ENCODE data around the gene TMEM125.

TMEM125 gene

GRCh38 chr1:43237121-43237520 lies 32.7 kb upstream of the TMEM125 start:
- H3K9me3 ChIP-seq (ENCODE audit: severe bottlenecking), result no peaks in the 10 kb centered on the region
- TF ChIP-seq CTCF (IDR thresholded peaks at IDR 0.05; ENCODE audit: poor library complexity, severe bottlenecking), result no peak
- no peaks in the 10 kb centered on the region for H3K36me3 ChIP-seq (ENCODE audit: low read depth)
- ATAC-seq (ENCODE audit: low read depth) (no peak), DNase-seq (ENCODE audit: low spot score) (no peak)
- H3K27ac ChIP-seq (ENCODE audit: poor library complexity, severe bottlenecking), result no peak overlapping the region
- no peaks in the 10 kb centered on the region for H3K27me3 ChIP-seq (ENCODE audit: insufficient read depth, poor library complexity, severe bottlenecking)
- no peak overlapping the region for H3K4me3 ChIP-seq (ENCODE audit: severe bottlenecking)
- peaks cover 5% of the 10 kb centered on the region for H3K4me1 ChIP-seq (ENCODE audit: insufficient read depth, poor library complexity, severe bottlenecking)

- TF ChIP-seq CTCF (IDR thresholded peaks at IDR 0.05; ENCODE audit: poor library complexity, severe bottlenecking), result peak; percentile 46
- Histone ChIP-seq H3K4me1 (ENCODE audit: insufficient read depth, poor library complexity, severe bottlenecking) (no peaks in the 10 kb centered on the region), H3K27ac (ENCODE audit: poor library complexity, severe bottlenecking) (no peak overlapping the region), H3K9me3 (ENCODE audit: severe bottlenecking) (no peaks in the 10 kb centered on the region), H3K36me3 (ENCODE audit: low read depth) (no peaks in the 10 kb centered on the region), H3K4me3 (ENCODE audit: severe bottlenecking) (no peak overlapping the region), H3K27me3 (ENCODE audit: insufficient read depth, poor library complexity, severe bottlenecking) (no peaks in the 10 kb centered on the region)
- ATAC-seq (ENCODE audit: low read depth) (peak; percentile 59), DNase-seq (ENCODE audit: low spot score) (no peak)
Measured at GRCh38 chr1:43238085-43238484, 31.7 kb upstream of the TMEM125 start.

- no peak for TF ChIP-seq CTCF (IDR thresholded peaks at IDR 0.05; ENCODE audit: poor library complexity, severe bottlenecking)
- Histone ChIP-seq H3K4me1 (ENCODE audit: insufficient read depth, poor library complexity, severe bottlenecking) (no peaks in the 10 kb centered on the region), H3K36me3 (ENCODE audit: low read depth) (no peaks in the 10 kb centered on the region), H3K27me3 (ENCODE audit: insufficient read depth, poor library complexity, severe bottlenecking) (no peaks in the 10 kb centered on the region), H3K4me3 (ENCODE audit: severe bottlenecking) (no peak overlapping the region), H3K27ac (ENCODE audit: poor library complexity, severe bottlenecking) (no peak overlapping the region), H3K9me3 (ENCODE audit: severe bottlenecking) (no peaks in the 10 kb centered on the region)
- ATAC-seq (ENCODE audit: low read depth) (no peak), DNase-seq (ENCODE audit: low spot score) (no peak)
Measured at GRCh38 chr1:43238991-43239469, 30.8 kb upstream of the TMEM125 start.

GRCh38 chr1:43239484-43239883 lies 30.3 kb upstream of the TMEM125 start:
- Histone ChIP-seq H3K9me3 (ENCODE audit: severe bottlenecking) (no peaks in the 10 kb centered on the region), H3K4me3 (ENCODE audit: severe bottlenecking) (no peak overlapping the region), H3K27ac (ENCODE audit: poor library complexity, severe bottlenecking) (no peak overlapping the region), H3K36me3 (ENCODE audit: low read depth) (no peaks in the 10 kb centered on the region), H3K4me1 (ENCODE audit: insufficient read depth, poor library complexity, severe bottlenecking) (no peaks in the 10 kb centered on the region), H3K27me3 (ENCODE audit: insufficient read depth, poor library complexity, severe bottlenecking) (no peaks in the 10 kb centered on the region)
- TF ChIP-seq CTCF (IDR thresholded peaks at IDR 0.05; ENCODE audit: poor library complexity, severe bottlenecking), result no peak
- ATAC-seq (ENCODE audit: low read depth), result no peak
- DNase-seq (ENCODE audit: low spot score), result no peak

- H3K9me3 ChIP-seq (ENCODE audit: severe bottlenecking), result no peaks in the 10 kb centered on the region
- ATAC-seq (ENCODE audit: low read depth) (peak; percentile 91), DNase-seq (ENCODE audit: low spot score) (no peak)
- H3K36me3 ChIP-seq (ENCODE audit: low read depth), result no peaks in the 10 kb centered on the region
- no peak for TF ChIP-seq CTCF (IDR thresholded peaks at IDR 0.05; ENCODE audit: poor library complexity, severe bottlenecking)
- no peaks in the 10 kb centered on the region for H3K4me1 ChIP-seq (ENCODE audit: insufficient read depth, poor library complexity, severe bottlenecking)
- peak overlapping the region; percentile 5 for H3K27ac ChIP-seq (ENCODE audit: poor library complexity, severe bottlenecking)
- no peak overlapping the region for H3K4me3 ChIP-seq (ENCODE audit: severe bottlenecking)
- H3K27me3 ChIP-seq (ENCODE audit: insufficient read depth, poor library complexity, severe bottlenecking), result no peaks in the 10 kb centered on the region
Measured at GRCh38 chr1:43241413-43241836, 28.4 kb upstream of the TMEM125 start.
